GM23248 (cell line): ENCODE data around the gene MEGF11. TPM values are rescaled to one million over a fixed set of nuclear protein-coding genes. Genes with fewer than 3 reads are reported as not detected.

Source experiments
- DNase-seq: peaks from one replicate; pipeline ENCODE4 v3.0.0-alpha.2; 2015
- H2AFZ ChIP-seq: fragments of 200-600 bp; sonication (generic); 2 replicates; pipeline ENCODE4 v1.6.1; 2016; ENCODE audit warnings: antibody characterized with exemption
- H3F3A ChIP-seq: fragments of 200-600 bp; sonication (generic); 2 replicates; pipeline ENCODE4 v1.6.1; 2016; ENCODE audit warnings: mild to moderate bottlenecking, antibody characterized with exemption, mixed run types; ENCODE audit not compliant: insufficient read depth
- H3K27ac ChIP-seq: fragments of 200-600 bp; sonication (generic); 2 replicates; pipeline ENCODE4 v1.5.1; 2016; ENCODE audit warnings: mild to moderate bottlenecking
- H3K27me3 ChIP-seq: fragments of 200-600 bp; sonication (generic); replicated peaks from 2 replicates; pipeline ENCODE4 v1.6.1; 2016; ENCODE audit warnings: mild to moderate bottlenecking; ENCODE audit not compliant: insufficient read depth
- H3K36me3 ChIP-seq: fragments of 200-600 bp; sonication (generic); 2 replicates; pipeline ENCODE4 v1.6.1; 2016; ENCODE audit warnings: low read depth, mild to moderate bottlenecking
- H3K4me1 ChIP-seq: fragments of 200-600 bp; sonication (generic); 2 replicates; pipeline ENCODE4 v1.6.1; 2016; ENCODE audit warnings: mild to moderate bottlenecking; ENCODE audit not compliant: insufficient read depth
- H3K4me2 ChIP-seq: fragments of 200-600 bp; sonication (generic); one replicate; pipeline ENCODE4 v1.6.1; 2016; ENCODE audit warnings: mild to moderate bottlenecking; ENCODE audit not compliant: unreplicated experiment
- H3K4me3 ChIP-seq: fragments of 200-600 bp; sonication (generic); 2 replicates; pipeline ENCODE4 v1.5.1; 2016; ENCODE audit warnings: mild to moderate bottlenecking
- H3K79me2 ChIP-seq: fragments of 200-600 bp; sonication (generic); 2 replicates; pipeline ENCODE4 v1.6.1; 2016; ENCODE audit warnings: mild to moderate bottlenecking; ENCODE audit not compliant: insufficient read depth
- H3K9ac ChIP-seq: fragments of 200-600 bp; sonication (generic); 2 replicates; pipeline ENCODE4 v1.6.1; 2016; ENCODE audit warnings: mild to moderate bottlenecking
- H3K9me2 ChIP-seq: fragments of 200-600 bp; sonication (generic); 2 replicates; pipeline ENCODE4 v1.6.1; 2016; ENCODE audit warnings: mixed run types, mild to moderate bottlenecking, moderate library complexity; ENCODE audit not compliant: insufficient read depth
- H3K9me3 ChIP-seq: fragments of 200-600 bp; sonication (generic); one replicate; pipeline ENCODE4 v1.6.1; 2017; ENCODE audit warnings: low read depth
- H4K20me1 ChIP-seq: fragments of 200-600 bp; sonication (generic); 2 replicates; pipeline ENCODE4 v1.6.0; 2016; ENCODE audit not compliant: insufficient read depth
- EZH2 ChIP-seq: fragments of 200-600 bp; sonication (generic); IDR thresholded peaks from 2 replicates; pipeline ENCODE4 v1.6.1; 2018; ENCODE audit warnings: antibody characterized with exemption, mild to moderate bottlenecking; ENCODE audit not compliant: insufficient read depth, poor library complexity, severe bottlenecking
- EZH2phosphoT487 ChIP-seq: fragments of 200-600 bp; sonication (generic); IDR thresholded peaks from 2 replicates; pipeline ENCODE4 v1.6.1; 2018; ENCODE audit warnings: antibody characterized with exemption, moderate library complexity, mild to moderate bottlenecking, low read depth; ENCODE audit not compliant: insufficient read depth
- WGBS, 2 experiments: methylation state at CpG; one replicate each; pipeline ENCODE4 v1.1.6; 2015 to 2017; ENCODE audit warnings: low lambda C conversion rate in 2 of 2, low coverage in 1 of 2; ENCODE audit errors: missing lambda C conversion rate in 2 of 2; 5-methylcytosine and 5-hydroxymethylcytosine counted together
- in situ Hi-C: fragments of 300-500 bp; cut with MboI; formaldehyde crosslinking; loops from 2 replicates; pipeline ENCODE4 v1.15.0; 2020
- polyA plus RNA-seq: library from polyadenylated mRNA; unstranded; fragments of >200 nt; fragmentation: Nextera tagmentation; extraction: Ambion mirVana; gene quantifications from 2 replicates; pipeline ENCODE4 v1.2.1, GENCODE V29; 2016
- total RNA-seq: library from RNA; depleted of rRNA; stranded (reverse); fragments of >200 nt; shearing (Covaris generic); gene quantifications from 2 replicates; pipeline ENCODE4 v1.2.3, GENCODE V29; 2014

MEGF11 gene
- total and polyA plus RNA-seq, 2 experiments from 2014 or later = 0.14 TPM; not detected in 1

DNA sequence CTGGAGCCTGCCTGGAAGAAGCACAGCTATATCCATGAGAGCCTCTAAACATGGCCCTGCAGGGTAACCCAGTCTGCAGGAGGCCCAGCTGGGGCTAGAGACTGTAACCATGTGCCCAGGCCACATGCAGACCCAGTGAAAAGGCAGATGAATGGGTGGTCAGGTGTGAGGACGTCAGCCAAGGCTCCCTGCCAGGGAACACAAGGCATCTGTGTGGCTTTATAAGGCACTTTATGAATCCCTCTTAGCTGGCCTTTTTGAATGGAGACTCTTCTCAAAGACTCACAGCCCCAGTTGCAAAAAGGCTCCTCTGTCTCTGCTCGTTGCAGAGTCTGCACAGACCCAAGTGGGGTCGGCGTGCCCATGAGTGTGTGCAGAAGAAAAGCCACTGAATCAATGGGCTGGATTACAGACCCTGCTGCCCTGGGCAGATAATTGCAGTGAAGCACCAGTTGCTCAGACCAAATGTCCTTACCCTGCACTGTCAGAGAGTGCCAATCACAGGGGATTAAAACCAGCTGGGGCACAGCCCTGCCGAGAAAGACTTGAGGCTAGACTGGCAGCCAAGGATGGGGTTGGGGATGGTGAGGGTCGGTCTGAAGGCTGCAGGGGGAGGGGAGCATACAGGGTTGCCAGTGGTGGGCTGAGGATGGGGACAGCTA, 230.1 kb downstream of the MEGF11 start:
- Histone ChIP-seq H3K4me2 (no peak overlapping the region), H4K20me1 (no peaks in the 10 kb centered on the region), H3K27me3 (peaks cover 17% of the 10 kb centered on the region; the same call in 1 of the 2 replicates), H3K27ac (no peak overlapping the region), H3F3A (no peaks in the 10 kb centered on the region), H3K36me3 (no peaks in the 10 kb centered on the region), H3K4me1 (no peaks in the 10 kb centered on the region), H2AFZ (no peak overlapping the region), H3K79me2 (no peaks in the 10 kb centered on the region), H3K9me2 (no peaks in the 10 kb centered on the region), H3K9me3 (no peaks in the 10 kb centered on the region), H3K9ac (no peak overlapping the region), H3K4me3 (no peak overlapping the region)
- WGBS, 2 experiments = 18 to 20% methylated on average over 6 of the region's 6 CpGs
- in situ Hi-C loops = no loop called here
- no peak for DNase-seq
- TF ChIP-seq EZH2 (no peak), EZH2phosphoT487 (no peak)

DNA sequence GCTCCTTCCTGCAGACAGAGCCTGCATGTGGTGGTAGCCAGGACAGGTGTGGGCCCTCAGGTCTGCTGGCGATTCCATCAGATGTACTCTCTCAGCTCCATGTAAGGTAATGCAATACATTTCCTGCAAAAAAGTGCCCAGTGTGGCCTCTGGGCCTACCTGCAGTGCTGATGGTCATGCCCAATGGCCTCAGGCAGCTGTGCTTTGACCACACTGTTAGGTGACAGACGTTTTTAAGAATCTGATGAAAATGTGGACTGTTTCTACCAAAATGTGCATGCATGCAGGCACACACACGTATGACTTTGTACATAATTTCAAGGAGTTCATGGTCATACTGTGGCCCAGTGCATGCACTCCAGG, 231.4 kb downstream of the MEGF11 start:
- no peak for TF ChIP-seq EZH2phosphoT487
- TF ChIP-seq EZH2 = no peak
- Histone ChIP-seq H2AFZ (no peak overlapping the region), H3K9me3 (no peaks in the 10 kb centered on the region), H3K4me2 (no peak overlapping the region), H3K9ac (no peak overlapping the region), H3K4me3 (no peak overlapping the region), H3K9me2 (no peaks in the 10 kb centered on the region), H3K27ac (no peak overlapping the region), H3K79me2 (no peaks in the 10 kb centered on the region), H4K20me1 (no peaks in the 10 kb centered on the region), H3K4me1 (no peaks in the 10 kb centered on the region), H3K36me3 (no peaks in the 10 kb centered on the region), H3F3A (no peaks in the 10 kb centered on the region), H3K27me3 (peaks cover 17% of the 10 kb centered on the region; the same call in 1 of the 2 replicates)
- 50 to 52% methylated on average over 3 of the region's 3 CpGs for WGBS, 2 experiments
- no peak for DNase-seq
- in situ Hi-C loops = no loop called here

DNA sequence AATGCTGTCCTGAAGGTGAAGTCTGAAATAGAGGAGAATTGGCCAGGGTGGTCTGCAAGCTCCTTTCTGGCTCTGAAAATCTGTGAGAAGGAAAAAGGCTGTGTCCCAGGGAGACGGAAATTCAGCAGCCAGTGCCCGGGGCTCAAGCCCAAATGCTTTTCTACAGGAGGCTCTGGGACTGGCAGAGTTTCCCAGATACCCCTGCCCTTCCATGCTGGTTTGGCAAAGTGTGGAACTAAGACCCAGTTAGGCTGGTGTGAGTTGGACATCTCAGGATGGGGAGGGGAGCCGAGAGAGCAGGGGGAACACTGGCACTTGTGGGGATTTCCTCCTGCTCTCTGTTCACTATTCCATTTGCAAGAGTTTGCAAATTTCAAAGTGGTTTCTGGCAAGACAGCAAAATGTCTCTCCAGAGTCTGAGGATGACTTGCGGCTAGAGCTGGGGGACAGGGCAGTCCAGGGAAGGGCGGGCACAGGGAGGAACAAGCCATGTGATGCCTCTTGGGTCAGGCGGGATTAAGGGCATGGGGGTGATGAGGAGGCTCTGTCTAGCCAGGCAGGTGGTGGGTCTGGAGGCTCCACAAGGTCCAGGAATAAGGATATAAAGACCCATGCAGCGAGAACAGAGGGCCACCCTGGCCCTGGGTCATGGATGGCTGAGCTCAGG, 231.9 kb downstream of the MEGF11 start:
- no peaks in the 10 kb centered on the region for H3K79me2 ChIP-seq
- no peaks in the 10 kb centered on the region for H3K4me1 ChIP-seq
- 45 to 51% methylated on average over 7 of the region's 7 CpGs for WGBS, 2 experiments
- DNase-seq = no peak
- no peaks in the 10 kb centered on the region for H3K9me3 ChIP-seq
- H3K9me2 ChIP-seq = no peaks in the 10 kb centered on the region
- H3K27me3 ChIP-seq = peaks cover 17% of the 10 kb centered on the region; the same call in 1 of the 2 replicates
- in situ Hi-C loops = no loop called here
- no peak overlapping the region for H3K9ac ChIP-seq
- TF ChIP-seq EZH2 (no peak), EZH2phosphoT487 (no peak)
- H3K4me2 ChIP-seq = no peak overlapping the region
- no peaks in the 10 kb centered on the region for H3F3A ChIP-seq
- H3K36me3 ChIP-seq = no peaks in the 10 kb centered on the region
- no peak overlapping the region for H3K27ac ChIP-seq
- H3K4me3 ChIP-seq = no peak overlapping the region
- H2AFZ ChIP-seq = no peak overlapping the region
- H4K20me1 ChIP-seq = no peaks in the 10 kb centered on the region

DNA sequence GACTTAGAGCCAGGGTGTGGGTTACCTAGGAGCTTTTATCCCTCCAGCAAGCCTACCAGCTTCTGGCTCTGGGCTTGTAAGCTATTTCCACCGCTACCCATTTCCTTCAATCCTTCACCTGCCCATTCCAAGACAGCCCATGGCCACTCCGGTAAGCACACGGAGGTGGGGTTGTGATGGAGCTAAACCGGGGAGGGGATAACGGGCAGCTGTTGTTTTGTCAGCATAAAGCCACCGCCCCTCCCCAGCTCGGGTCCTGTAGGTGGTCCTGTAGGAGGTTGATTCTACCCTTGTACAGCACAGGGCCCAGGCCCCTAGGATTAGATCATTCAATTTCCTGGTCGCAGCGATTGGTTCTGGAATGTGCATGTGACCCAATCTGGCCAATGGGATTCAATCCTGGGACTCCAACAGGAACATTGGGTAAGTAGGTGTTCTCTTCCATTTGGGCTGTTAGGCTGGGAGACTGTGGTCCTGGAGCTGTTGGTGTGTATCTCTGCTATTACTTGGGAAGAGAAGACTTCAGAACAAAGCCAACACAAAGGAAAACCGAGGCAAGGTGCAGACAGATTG, 233.6 kb downstream of the MEGF11 start:
- Histone ChIP-seq H3K4me2 (no peak overlapping the region), H3K9me2 (no peaks in the 10 kb centered on the region), H3K9me3 (no peaks in the 10 kb centered on the region), H4K20me1 (no peaks in the 10 kb centered on the region), H3K79me2 (no peaks in the 10 kb centered on the region), H3K27ac (no peak overlapping the region), H3F3A (no peaks in the 10 kb centered on the region), H3K36me3 (no peaks in the 10 kb centered on the region), H3K27me3 (peaks cover 20% of the 10 kb centered on the region), H3K4me1 (no peaks in the 10 kb centered on the region), H3K4me3 (no peak overlapping the region), H3K9ac (no peak overlapping the region), H2AFZ (no peak overlapping the region)
- in situ Hi-C loops = no loop called here
- DNase-seq = no peak
- TF ChIP-seq EZH2phosphoT487 = no peak
- TF ChIP-seq EZH2 = no peak
- WGBS, 2 experiments = 66 to 69% methylated on average over 10 of the region's 10 CpGs
